GM19240 (cell line): ENCODE data around the gene CLEC16A.
"Not testable (repeated sequence)": the region's sequence is repeated elsewhere in the genome, so short reads cannot be mapped to it uniquely, and the experiment has no call there.

ENCODE experiments used
- DNase-seq: peaks from one replicate; pipeline ENCODE4 v3.0.0; 2011; ENCODE audit warnings: low spot score; ENCODE audit not compliant: insufficient read length

CLEC16A gene

GRCh38 chr16:11217651-11218603 is 273.6 kb downstream of the CLEC16A start:
- DNase-seq, result no peak

- no peak for DNase-seq
Measured at GRCh38 chr16:11218604-11218962, 274.2 kb downstream of the CLEC16A start.

- DNase-seq, result no peak
Measured at GRCh38 chr16:11219178-11219577, 274.8 kb downstream of the CLEC16A start.

GRCh38 chr16:11220507-11220906 is 276.1 kb downstream of the CLEC16A start:
- DNase-seq, result not testable (repeated sequence)

- no peak for DNase-seq
Measured at GRCh38 chr16:11224096-11224893, 279.9 kb downstream of the CLEC16A start.

GRCh38 chr16:11224894-11225676 is 280.7 kb downstream of the CLEC16A start:
- peak; percentile 88 for DNase-seq

GRCh38 chr16:11225677-11226549 is 281.5 kb downstream of the CLEC16A start:
- DNase-seq, result no peak

- DNase-seq, result no peak
Measured at GRCh38 chr16:11229432-11229831, 285.1 kb downstream of the CLEC16A start.

- no peak for DNase-seq
Measured at GRCh38 chr16:11229906-11230305, 285.5 kb downstream of the CLEC16A start.

GRCh38 chr16:11231367-11231970 is 287.1 kb downstream of the CLEC16A start:
- no peak for DNase-seq
